Neural cell (in vitro differentiated cells): ENCODE results near the gene RPS6KA1. TPM values are rescaled to one million over a fixed set of nuclear protein-coding genes. Genes with fewer than 3 reads are reported as not detected.

Source experiments
- H2AFZ ChIP-seq: fragments of 200-600, 300-800 bp; sonication (generic), shearing (Covaris generic); 2 replicates; pipeline ENCODE4 v1.6.0; 2014; ENCODE audit warnings: low read depth, mild to moderate bottlenecking, antibody characterized with exemption, low read length, moderate library complexity
- H3F3A ChIP-seq: fragments of 200-600 bp; shearing (Covaris generic); 2 replicates; pipeline ENCODE4 v1.6.1; 2016; ENCODE audit warnings: mild to moderate bottlenecking, moderate library complexity, mixed read lengths, antibody characterized with exemption, low read length; ENCODE audit not compliant: insufficient read depth, poor library complexity, severe bottlenecking
- H3K27ac ChIP-seq: fragments of 200-600, 300-800 bp; sonication (generic), shearing (Covaris generic); 2 replicates; pipeline ENCODE4 v1.5.1; 2014; ENCODE audit warnings: mild to moderate bottlenecking, low read length, moderate library complexity
- H3K27me3 ChIP-seq: fragments of 300-800, 200-600 bp; sonication (generic), shearing (Covaris generic); 2 replicates; pipeline ENCODE4 v1.6.0; 2014; ENCODE audit warnings: mild to moderate bottlenecking, low read depth, low read length, moderate library complexity; ENCODE audit not compliant: insufficient read depth
- H3K36me3 ChIP-seq: fragments of 300-800, 200-600 bp; sonication (generic), shearing (Covaris generic); 2 replicates; pipeline ENCODE4 v1.5.1; 2014; ENCODE audit warnings: mild to moderate bottlenecking, antibody characterized with exemption, low read length, moderate library complexity; ENCODE audit not compliant: insufficient read depth
- H3K4me2 ChIP-seq: fragments of 300-800, 200-600 bp; sonication (generic), shearing (Covaris generic); 2 replicates; pipeline ENCODE4 v1.6.0; 2014; ENCODE audit warnings: mild to moderate bottlenecking, low read length
- H3K4me3 ChIP-seq: fragments of 300-800, 200-600 bp; sonication (generic), shearing (Covaris generic); 2 replicates; pipeline ENCODE4 v1.5.1; 2014; ENCODE audit warnings: mild to moderate bottlenecking, low read length, moderate library complexity
- H3K79me2 ChIP-seq: fragments of 200-600 bp; shearing (Covaris generic); replicated peaks from 2 replicates; pipeline ENCODE4 v1.6.0; 2014; ENCODE audit warnings: mild to moderate bottlenecking, low read length, moderate library complexity; ENCODE audit not compliant: insufficient read depth
- H3K9ac ChIP-seq: fragments of 300-800, 200-600 bp; sonication (generic), shearing (Covaris generic); 2 replicates; pipeline ENCODE4 v1.6.1; 2016; ENCODE audit warnings: mild to moderate bottlenecking, low read length, mixed read lengths
- H3K9me2 ChIP-seq: fragments of 200-600 bp; shearing (Covaris generic); 2 replicates; pipeline ENCODE4 v1.6.1; 2016; ENCODE audit warnings: mild to moderate bottlenecking, low read length, mixed read lengths; ENCODE audit not compliant: insufficient read depth
- H3K9me3 ChIP-seq: fragments of 200-600, 300-800 bp; sonication (generic), shearing (Covaris generic); 2 replicates; pipeline ENCODE4 v1.6.1; 2016; ENCODE audit warnings: mild to moderate bottlenecking, mixed run types, low read length, moderate library complexity, mixed read lengths
- H4K20me1 ChIP-seq: fragments of 200-600 bp; shearing (Covaris generic); 2 replicates; pipeline ENCODE4 v1.6.1; 2016; ENCODE audit warnings: mild to moderate bottlenecking, mixed run types; ENCODE audit not compliant: insufficient read depth
- CTCF ChIP-seq: fragments of 450-650 bp; IDR thresholded peaks from 2 replicates; pipeline ENCODE4 v1.5.1; 2014; ENCODE audit warnings: antibody characterized with exemption, mild to moderate bottlenecking, moderate library complexity; ENCODE audit not compliant: poor library complexity, severe bottlenecking
- EP300 ChIP-seq: fragments of 450-650 bp; conservative IDR thresholded peaks from 2 replicates; pipeline ENCODE4 v1.6.1; 2014; ENCODE audit warnings: antibody characterized with exemption, mild to moderate bottlenecking, moderate library complexity; ENCODE audit not compliant: poor library complexity, severe bottlenecking
- EZH2 ChIP-seq: fragments of 200-600, 300-800 bp; shearing (Covaris generic), sonication (generic); IDR thresholded peaks from 2 replicates; pipeline ENCODE4 v1.6.1; 2014; ENCODE audit warnings: antibody characterized with exemption, low read length, borderline replicate concordance, mild to moderate bottlenecking; ENCODE audit not compliant: insufficient read depth, poor library complexity, severe bottlenecking
- MXI1 ChIP-seq: fragments of 450-650 bp; conservative IDR thresholded peaks from 2 replicates; pipeline ENCODE4 v1.6.1; 2014; ENCODE audit warnings: antibody characterized with exemption, mild to moderate bottlenecking; ENCODE audit not compliant: poor library complexity, severe bottlenecking
- POLR2AphosphoS5 ChIP-seq: IDR thresholded peaks from 2 replicates; pipeline ENCODE4 v1.6.1; 2012
- RAD21 ChIP-seq: fragments of 450-650 bp; conservative IDR thresholded peaks from 2 replicates; pipeline ENCODE4 v1.6.1; 2014; ENCODE audit warnings: antibody characterized with exemption, mild to moderate bottlenecking, moderate library complexity
- SMC3 ChIP-seq: fragments of 450-650 bp; conservative IDR thresholded peaks from 2 replicates; pipeline ENCODE4 v1.6.1; 2014; ENCODE audit warnings: antibody characterized with exemption, mild to moderate bottlenecking, moderate library complexity; ENCODE audit not compliant: poor library complexity
- TAF1 ChIP-seq: IDR thresholded peaks from 2 replicates; pipeline ENCODE4 v1.6.1; 2012; ENCODE audit warnings: low read depth
- polyA plus RNA-seq: library from polyadenylated mRNA; depleted of rRNA; stranded (reverse); fragments of >200 nt; gene quantifications from 2 replicates; pipeline ENCODE4 v1.2.3, GENCODE V29; 2014
- TF ChIP-seq, protein P1 (sequence below): IDR thresholded peaks from 2 replicates; pipeline ENCODE4 v1.6.1; 2012; ENCODE audit warnings: borderline replicate concordance

Gene RPS6KA1
- polyA plus RNA-seq, 1 donor from 2014 or later = 4.9 TPM

DNA sequence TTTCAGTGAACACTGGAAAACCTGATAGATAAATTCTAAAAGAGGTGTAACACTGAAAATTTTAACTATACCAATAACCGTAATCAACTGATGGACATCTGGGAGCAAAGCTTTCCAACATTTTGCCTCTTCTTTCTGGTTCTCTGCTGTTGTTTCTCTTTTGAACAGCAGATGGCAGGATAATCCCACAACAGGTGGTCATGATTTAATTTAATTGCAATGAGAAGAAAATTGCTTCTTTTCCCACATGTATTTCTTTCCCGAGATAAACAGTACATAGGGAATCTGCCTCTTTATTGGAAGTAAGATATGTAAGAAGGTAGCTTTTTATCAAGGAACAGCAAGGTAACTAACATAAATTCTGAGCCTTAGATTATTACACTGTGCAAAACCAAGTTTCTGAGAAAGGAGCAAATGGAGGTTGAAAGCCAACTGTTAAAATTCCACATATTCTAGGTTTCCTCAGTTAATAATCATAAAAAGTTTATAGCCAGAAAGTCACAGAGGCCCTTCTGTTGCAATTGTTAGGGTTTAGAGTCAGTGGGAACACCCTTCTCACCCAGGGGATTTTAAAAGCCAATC is 72.9 kb downstream of the RPS6KA1 start:
- no peak overlapping the region for H3K4me2 ChIP-seq
- no peaks in the 10 kb centered on the region for H3K9me2 ChIP-seq
- TF ChIP-seq SMC3 = peak; percentile 98
- TF ChIP-seq TAF1 = no peak
- TF ChIP-seq MXI1 = peak; percentile 30
- TF ChIP-seq RAD21 = peak; percentile 92
- TF ChIP-seq EZH2 = no peak
- peak; percentile 92 for TF ChIP-seq CTCF
- TF ChIP-seq, protein P1, sequence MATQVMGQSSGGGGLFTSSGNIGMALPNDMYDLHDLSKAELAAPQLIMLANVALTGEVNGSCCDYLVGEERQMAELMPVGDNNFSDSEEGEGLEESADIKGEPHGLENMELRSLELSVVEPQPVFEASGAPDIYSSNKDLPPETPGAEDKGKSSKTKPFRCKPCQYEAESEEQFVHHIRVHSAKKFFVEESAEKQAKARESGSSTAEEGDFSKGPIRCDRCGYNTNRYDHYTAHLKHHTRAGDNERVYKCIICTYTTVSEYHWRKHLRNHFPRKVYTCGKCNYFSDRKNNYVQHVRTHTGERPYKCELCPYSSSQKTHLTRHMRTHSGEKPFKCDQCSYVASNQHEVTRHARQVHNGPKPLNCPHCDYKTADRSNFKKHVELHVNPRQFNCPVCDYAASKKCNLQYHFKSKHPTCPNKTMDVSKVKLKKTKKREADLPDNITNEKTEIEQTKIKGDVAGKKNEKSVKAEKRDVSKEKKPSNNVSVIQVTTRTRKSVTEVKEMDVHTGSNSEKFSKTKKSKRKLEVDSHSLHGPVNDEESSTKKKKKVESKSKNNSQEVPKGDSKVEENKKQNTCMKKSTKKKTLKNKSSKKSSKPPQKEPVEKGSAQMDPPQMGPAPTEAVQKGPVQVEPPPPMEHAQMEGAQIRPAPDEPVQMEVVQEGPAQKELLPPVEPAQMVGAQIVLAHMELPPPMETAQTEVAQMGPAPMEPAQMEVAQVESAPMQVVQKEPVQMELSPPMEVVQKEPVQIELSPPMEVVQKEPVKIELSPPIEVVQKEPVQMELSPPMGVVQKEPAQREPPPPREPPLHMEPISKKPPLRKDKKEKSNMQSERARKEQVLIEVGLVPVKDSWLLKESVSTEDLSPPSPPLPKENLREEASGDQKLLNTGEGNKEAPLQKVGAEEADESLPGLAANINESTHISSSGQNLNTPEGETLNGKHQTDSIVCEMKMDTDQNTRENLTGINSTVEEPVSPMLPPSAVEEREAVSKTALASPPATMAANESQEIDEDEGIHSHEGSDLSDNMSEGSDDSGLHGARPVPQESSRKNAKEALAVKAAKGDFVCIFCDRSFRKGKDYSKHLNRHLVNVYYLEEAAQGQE = peak; percentile 19
- no peak for TF ChIP-seq POLR2AphosphoS5
- no peak for TF ChIP-seq EP300
- no peaks in the 10 kb centered on the region for H4K20me1 ChIP-seq
- no peaks in the 10 kb centered on the region for H3K9me3 ChIP-seq
- no peak overlapping the region for H3K4me3 ChIP-seq
- no peak overlapping the region for H3K9ac ChIP-seq
- H3K27me3 ChIP-seq = no peaks in the 10 kb centered on the region
- H2AFZ ChIP-seq = no peak overlapping the region
- no peaks in the 10 kb centered on the region for H3K36me3 ChIP-seq
- H3K79me2 ChIP-seq = no peaks in the 10 kb centered on the region
- H3F3A ChIP-seq = no peaks in the 10 kb centered on the region
- H3K27ac ChIP-seq = no peak overlapping the region

- no peaks in the 10 kb centered on the region for H3K27me3 ChIP-seq
- H3F3A ChIP-seq = no peaks in the 10 kb centered on the region
- H3K36me3 ChIP-seq = no peaks in the 10 kb centered on the region
- H3K27ac ChIP-seq = no peak overlapping the region
- no peaks in the 10 kb centered on the region for H4K20me1 ChIP-seq
- no peak overlapping the region for H3K4me3 ChIP-seq
- H3K9me3 ChIP-seq = no peaks in the 10 kb centered on the region
- H3K9me2 ChIP-seq = no peaks in the 10 kb centered on the region
- no peak overlapping the region for H2AFZ ChIP-seq
- TF ChIP-seq MXI1 (no peak), EP300 (no peak), SMC3 (no peak), POLR2AphosphoS5 (no peak), RAD21 (no peak), CTCF (no peak), TAF1 (no peak), EZH2 (no peak)
- TF ChIP-seq, protein P1 = no peak
- no peaks in the 10 kb centered on the region for H3K79me2 ChIP-seq
- H3K4me2 ChIP-seq = no peak overlapping the region
- no peak overlapping the region for H3K9ac ChIP-seq
Measured at GRCh38 chr1:26603856-26604255, 74.3 kb downstream of the RPS6KA1 start.
